ENCODE results near the gene TPST1. TPM values are rescaled to one million over a fixed set of nuclear protein-coding genes. Genes with fewer than 3 reads are reported as not detected.
A peak's percentile ranks its signal among the peaks of the same experiment; 100 is the strongest.

TPST1 gene
- total RNA-seq, 1 experiment from 2014 or later = 15.9 TPM

- Histone ChIP-seq H3K4me2 (ENCODE audit: insufficient read depth, insufficient read length, low read length) (no peak overlapping the region), H2BK20ac (ENCODE audit: low read depth, low read length, poor library complexity, severe bottlenecking) (no peak overlapping the region), H3K27ac (ENCODE audit: insufficient read length, low read depth, low read length) (no peak overlapping the region), H3K9me3 (ENCODE audit: control insufficient read depth, low read depth, low read length) (no peaks in the 10 kb centered on the region), H2BK12ac (ENCODE audit: insufficient read length, low read depth, low read length) (no peak overlapping the region), H4K8ac (replicated peaks; ENCODE audit: insufficient read length, low read depth, low read length) (no peak overlapping the region), H2BK15ac (ENCODE audit: low read depth, low read length) (no peak overlapping the region), H3T11ph (ENCODE audit: low read length) (no peak overlapping the region), H3K4ac (ENCODE audit: low read depth, low read length) (no peak overlapping the region), H3K4me1 (ENCODE audit: insufficient read depth, low read length) (no peaks in the 10 kb centered on the region), H2BK120ac (ENCODE audit: low read depth, low read length, poor library complexity, severe bottlenecking) (no peak overlapping the region), H4K20me1 (ENCODE audit: control insufficient read depth, insufficient read depth, insufficient read length) (no peaks in the 10 kb centered on the region), H3K79me2 (ENCODE audit: insufficient read depth, low read length) (no peaks in the 10 kb centered on the region), H3K27me3 (ENCODE audit: insufficient read depth, low read length) (no peaks in the 10 kb centered on the region), H3K23ac (ENCODE audit: insufficient read length, low read depth, low read length) (no peak overlapping the region), H3K14ac (ENCODE audit: insufficient read depth, low read length) (no peak overlapping the region), H3K23me2 (ENCODE audit: insufficient read length, low read depth, low read length, poor library complexity, severe bottlenecking) (no peaks in the 10 kb centered on the region), H2BK5ac (ENCODE audit: insufficient read length, low read length) (no peak overlapping the region), H3K18ac (ENCODE audit: insufficient read length, low read depth, low read length) (no peak overlapping the region), H3K9ac (ENCODE audit: extremely low read depth, insufficient read length, low read length) (no peak overlapping the region), H2AK5ac (ENCODE audit: insufficient read length, low read length) (no peak overlapping the region), H4K5ac (ENCODE audit: insufficient read length, low read depth, low read length) (no peak overlapping the region), H2AFZ (ENCODE audit: low read length) (no peak overlapping the region), H3K56ac (ENCODE audit: insufficient read length, low read depth, low read length) (no peak overlapping the region), H3K79me1 (ENCODE audit: insufficient read depth, low read depth, low read length, poor library complexity, severe bottlenecking) (no peaks in the 10 kb centered on the region), H4K91ac (ENCODE audit: insufficient read length, low read depth, low read length) (no peak overlapping the region)
- H3K4me1 Mint-ChIP-seq = no peaks in the 10 kb centered on the region
- H3K27me3 Mint-ChIP-seq (ENCODE audit: low read depth) = no peaks in the 10 kb centered on the region
- peaks cover 18 to 26% (median 22%) of the 10 kb centered on the region in 3 experiments for H3K36me3 Mint-ChIP-seq (ENCODE audit: insufficient read depth in 1 of 3, low read depth in 3 of 3)
- H3K27ac Mint-ChIP-seq = peak overlapping the region in 2 of 3 experiments; percentile 16 to 42; a peak in 3 of 7 replicates
- no peak overlapping the region for H3K4me3 Mint-ChIP-seq
- DNase-seq = no peak
- no CpG with 5 or more reads among the region's 11 CpGs for WGBS (ENCODE audit: extremely low coverage, insufficient read length, low lambda C conversion rate)
- peaks cover 2 to 5% of the 10 kb centered on the region in 2 experiments; a peak in 4 of 5 replicates for H3K9me3 Mint-ChIP-seq
- TF ChIP-seq CTCF (conservative IDR thresholded peaks at IDR 0.05) = no peak
These were observed 172.6 kb downstream of the TPST1 start for GRCh38 chr7:66377714-66378113.
